Activated naive CD8-positive, alpha-beta T cell treated with anti-CD3 and anti-CD28 coated beads for 36 hours (primary cell): ENCODE results near the gene KLHL17. TPM values are rescaled to one million over a fixed set of nuclear protein-coding genes. Genes with fewer than 3 reads are reported as not detected.
"Not testable (repeated sequence)": the region's sequence is repeated elsewhere in the genome, so short reads cannot be mapped to it uniquely, and the experiment has no call there.

ENCODE experiments used
- DNase-seq: peaks from one replicate; pipeline ENCODE4 v3.0.0; 2021
- H3K27ac Mint-ChIP-seq: one replicate; pipeline ENCODE4 v1.8.0; 2022; ENCODE audit warnings: mild to moderate bottlenecking, moderate library complexity, mixed read lengths
- H3K27me3 Mint-ChIP-seq: one replicate; pipeline ENCODE4 v1.8.0; 2022; ENCODE audit warnings: mild to moderate bottlenecking, mixed read lengths
- H3K36me3 Mint-ChIP-seq: one replicate; pipeline ENCODE4 v1.8.0; 2021; ENCODE audit warnings: mild to moderate bottlenecking, mixed read lengths
- H3K4me1 Mint-ChIP-seq: one replicate; pipeline ENCODE4 v1.8.0; 2021; ENCODE audit warnings: mixed read lengths
- H3K4me3 Mint-ChIP-seq: one replicate; pipeline ENCODE4 v1.8.0; 2022; ENCODE audit warnings: mild to moderate bottlenecking, moderate library complexity, mixed read lengths
- H3K9me3 Mint-ChIP-seq: one replicate; pipeline ENCODE4 v1.8.0; 2022; ENCODE audit warnings: mixed read lengths
- total RNA-seq, 2 experiments: library from RNA; stranded (reverse); gene quantifications; one replicate each; pipeline ENCODE4 v1.2.3, GENCODE V29; 2021

The KLHL17 gene
- total RNA-seq, 2 experiments from 2014 or later, result 19.5 to 22.5 TPM

DNA sequence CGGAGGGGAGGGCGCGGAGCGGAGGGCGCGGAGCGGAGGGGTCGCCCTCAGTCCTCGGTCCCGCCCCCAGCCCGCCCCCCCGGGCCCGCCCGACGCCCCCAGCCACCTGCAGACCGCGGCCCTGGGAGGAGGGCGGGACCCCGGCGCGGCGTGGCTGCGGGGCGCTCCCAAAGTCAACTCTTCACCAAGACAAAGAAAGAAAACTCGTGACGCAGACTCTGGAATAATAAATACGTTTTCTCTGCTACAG, 38.3 kb downstream of the KLHL17 start:
- Mint-ChIP-seq H3K27ac (no peak overlapping the region), H3K9me3 (no peaks in the 10 kb centered on the region), H3K27me3 (peaks cover 56% of the 10 kb centered on the region), H3K36me3 (no peaks in the 10 kb centered on the region), H3K4me3 (no peak overlapping the region), H3K4me1 (peaks cover 5% of the 10 kb centered on the region)
- DNase-seq, result no peak

- no peak overlapping the region for H3K27ac Mint-ChIP-seq
- peaks cover 5% of the 10 kb centered on the region for H3K4me1 Mint-ChIP-seq
- no peak overlapping the region for H3K4me3 Mint-ChIP-seq
- no peaks in the 10 kb centered on the region for H3K9me3 Mint-ChIP-seq
- peaks cover 61% of the 10 kb centered on the region for H3K27me3 Mint-ChIP-seq
- no peak for DNase-seq
- H3K36me3 Mint-ChIP-seq, result no peaks in the 10 kb centered on the region
Observed at GRCh38 chr1:998995-999724, 38.8 kb downstream of the KLHL17 start.

DNA sequence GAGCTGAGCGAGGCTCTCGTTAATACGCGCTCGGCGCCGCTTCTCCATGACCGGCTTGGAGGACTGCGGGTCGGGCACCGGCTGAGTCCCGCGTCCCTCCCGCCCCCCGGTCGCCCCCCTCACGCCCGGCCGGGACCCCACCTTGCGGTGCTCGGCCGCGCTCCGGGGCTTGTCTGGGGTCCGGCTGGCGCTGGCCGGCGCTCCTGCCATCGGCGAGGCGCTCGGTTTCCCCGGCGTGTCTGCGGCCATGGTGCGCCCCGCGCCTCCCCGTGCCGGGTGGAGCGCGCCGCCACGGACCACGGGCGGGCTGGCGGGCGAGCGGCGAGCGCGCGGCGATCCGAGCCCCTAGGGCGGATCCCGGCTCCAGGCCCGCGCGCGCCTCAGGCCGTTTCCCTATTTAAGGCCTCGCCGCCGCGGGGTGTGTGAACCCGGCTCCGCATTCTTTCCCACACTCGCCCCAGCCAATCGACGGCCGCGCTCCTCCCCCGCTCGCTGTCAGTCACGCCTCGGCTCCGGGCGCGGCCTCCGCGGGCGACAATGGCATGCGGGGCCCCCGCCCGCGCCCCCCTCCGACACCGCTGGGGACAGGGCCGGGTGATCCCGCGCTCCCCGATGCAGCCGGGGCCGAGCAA, 39.5 kb downstream of the KLHL17 start, which contains the start of gene HES4:
Gene HES4, minus strand, starts transcription at position 373 of the 632 bp plus-strand sequence. Its CDS starts 124 bp downstream, at position 249.
- Mint-ChIP-seq H3K9me3 (no peaks in the 10 kb centered on the region), H3K4me1 (peaks cover 9% of the 10 kb centered on the region), H3K27ac (no peak within 1 kb of the TSS), H3K4me3 (peak within 1 kb of the TSS; percentile 72), H3K36me3 (no peaks in the 10 kb centered on the region), H3K27me3 (peaks cover 66% of the 10 kb centered on the region)
- peak; percentile 66 for DNase-seq

GRCh38 chr1:1000357-1001056, 40.1 kb downstream of the KLHL17 start:
- no peaks in the 10 kb centered on the region for H3K9me3 Mint-ChIP-seq

DNA sequence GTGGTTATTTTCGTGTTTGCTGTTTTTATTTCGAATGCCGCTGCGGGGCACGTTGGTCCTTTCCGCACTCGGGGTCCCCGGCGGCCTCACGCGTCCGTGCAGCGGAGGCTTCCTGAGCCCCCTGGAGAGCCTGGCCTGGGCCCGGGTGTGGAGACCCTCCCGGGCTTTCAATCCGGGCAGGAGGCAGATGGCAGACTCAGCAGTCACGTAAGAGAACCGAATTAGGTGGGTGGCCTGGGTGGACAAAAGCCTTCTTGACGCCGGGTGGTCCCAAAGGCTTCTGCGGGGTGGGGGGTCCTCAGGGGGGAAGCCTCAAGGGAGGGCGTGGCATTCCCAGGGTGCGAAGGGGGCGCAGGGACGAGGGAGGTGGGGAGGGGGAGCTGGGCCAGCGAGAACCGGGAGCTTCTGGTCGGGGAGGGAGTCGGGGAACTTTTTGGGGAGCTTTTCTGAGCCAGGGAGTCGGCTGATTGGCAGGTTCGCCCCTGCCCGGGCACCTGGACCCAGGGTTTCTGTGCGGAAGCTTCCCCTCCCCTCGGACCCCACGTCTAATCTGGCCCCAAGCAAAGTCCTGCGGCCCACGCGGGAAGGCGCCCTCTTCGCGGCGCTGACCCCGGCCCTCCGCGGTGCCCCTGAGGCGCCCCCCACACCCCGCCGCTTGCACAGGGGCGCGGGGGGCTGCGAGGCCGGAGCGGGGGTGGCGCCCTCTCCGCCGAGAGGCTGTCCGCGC, 40.8 kb downstream of the KLHL17 start:
- no peak overlapping the region for H3K27ac Mint-ChIP-seq
- H3K36me3 Mint-ChIP-seq, result no peaks in the 10 kb centered on the region
- H3K27me3 Mint-ChIP-seq, result peaks cover 67% of the 10 kb centered on the region
- peak overlapping the region; percentile 72 for H3K4me3 Mint-ChIP-seq
- no peak for DNase-seq
- peaks cover 13% of the 10 kb centered on the region for H3K4me1 Mint-ChIP-seq
- H3K9me3 Mint-ChIP-seq, result no peaks in the 10 kb centered on the region

More at GRCh38 chr1:1000357-1001056, 40.1 kb downstream of the KLHL17 start:
- Mint-ChIP-seq H3K4me3 (peak overlapping the region; percentile 72), H3K27ac (no peak overlapping the region), H3K27me3 (peaks cover 67% of the 10 kb centered on the region), H3K4me1 (peaks cover 15% of the 10 kb centered on the region), H3K36me3 (no peaks in the 10 kb centered on the region)
- DNase-seq, result peak; percentile 71

- Mint-ChIP-seq H3K4me3 (no peak overlapping the region), H3K9me3 (no peaks in the 10 kb centered on the region), H3K4me1 (peaks cover 11% of the 10 kb centered on the region), H3K36me3 (no peaks in the 10 kb centered on the region), H3K27ac (no peak overlapping the region), H3K27me3 (peaks cover 65% of the 10 kb centered on the region)
- no peak for DNase-seq
Observed at GRCh38 chr1:1003618-1004419, 43.4 kb downstream of the KLHL17 start.

DNA sequence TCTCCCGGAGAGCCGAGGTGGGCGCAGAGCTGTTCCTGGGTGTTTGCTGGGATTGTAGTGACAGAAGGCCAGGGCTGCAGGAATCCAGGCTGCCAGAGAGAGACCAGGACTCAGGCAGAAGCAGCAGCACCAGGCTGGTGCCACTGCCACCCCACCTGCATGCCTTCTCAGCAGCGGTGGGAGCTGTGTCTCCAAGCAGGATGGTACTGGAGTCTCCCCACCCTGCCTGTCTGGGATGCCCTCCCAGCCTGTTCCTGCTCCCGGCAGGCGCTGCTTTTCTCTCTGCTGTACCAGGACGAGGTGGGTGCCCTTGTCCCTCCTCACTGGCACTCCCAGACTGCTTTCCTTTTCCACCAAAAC, 44.0 kb downstream of the KLHL17 start:
- Mint-ChIP-seq H3K9me3 (no peaks in the 10 kb centered on the region), H3K4me3 (no peak overlapping the region), H3K4me1 (peaks cover 11% of the 10 kb centered on the region), H3K27me3 (peaks cover 68% of the 10 kb centered on the region), H3K36me3 (no peaks in the 10 kb centered on the region), H3K27ac (no peak overlapping the region)
- DNase-seq, result no peak

GRCh38 chr1:1004780-1005697, 44.7 kb downstream of the KLHL17 start:
- no peak for DNase-seq
- H3K27me3 Mint-ChIP-seq, result peaks cover 68% of the 10 kb centered on the region
- H3K4me3 Mint-ChIP-seq, result no peak overlapping the region
- no peaks in the 10 kb centered on the region for H3K9me3 Mint-ChIP-seq
- H3K4me1 Mint-ChIP-seq, result peaks cover 11% of the 10 kb centered on the region
- H3K36me3 Mint-ChIP-seq, result no peaks in the 10 kb centered on the region
- H3K27ac Mint-ChIP-seq, result peak overlapping the region; percentile 50

GRCh38 chr1:1005774-1006304, 45.5 kb downstream of the KLHL17 start:
- H3K4me3 Mint-ChIP-seq, result no peak overlapping the region
- H3K27ac Mint-ChIP-seq, result no peak overlapping the region
- no peaks in the 10 kb centered on the region for H3K36me3 Mint-ChIP-seq

GRCh38 chr1:1006305-1007159, 46.1 kb downstream of the KLHL17 start:
- peaks cover 61% of the 10 kb centered on the region for H3K27me3 Mint-ChIP-seq
- H3K4me3 Mint-ChIP-seq, result no peak overlapping the region
- H3K4me1 Mint-ChIP-seq, result peaks cover 12% of the 10 kb centered on the region
- no peak for DNase-seq
- H3K36me3 Mint-ChIP-seq, result no peaks in the 10 kb centered on the region
- no peak overlapping the region for H3K27ac Mint-ChIP-seq
- no peaks in the 10 kb centered on the region for H3K9me3 Mint-ChIP-seq

More at GRCh38 chr1:1005774-1006304, 45.5 kb downstream of the KLHL17 start:
- Mint-ChIP-seq H3K9me3 (no peaks in the 10 kb centered on the region), H3K27me3 (peaks cover 63% of the 10 kb centered on the region), H3K4me1 (peaks cover 10% of the 10 kb centered on the region)
- DNase-seq, result no peak

DNA sequence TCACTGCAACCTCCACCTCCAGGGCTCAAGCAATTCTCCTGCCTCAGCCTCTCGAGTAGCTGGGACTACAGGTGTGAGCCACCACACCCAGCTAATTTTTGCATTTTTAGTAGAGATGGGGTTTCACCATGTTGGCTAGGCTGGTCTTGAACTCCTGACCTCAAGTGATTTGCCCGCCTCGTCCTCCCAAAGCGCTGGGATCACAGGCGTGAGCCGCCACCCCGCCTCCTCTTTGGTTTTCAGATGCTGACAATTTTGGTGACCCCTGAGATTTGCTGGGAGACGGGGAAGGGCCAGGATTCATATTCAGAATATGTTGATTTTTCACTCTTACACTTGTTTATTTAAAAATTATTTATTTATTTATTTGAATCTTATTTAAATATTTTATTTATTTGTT, 49.7 kb downstream of the KLHL17 start:
- H3K27ac Mint-ChIP-seq, DNase-seq, H3K9me3 Mint-ChIP-seq, H3K4me3 Mint-ChIP-seq, H3K36me3 Mint-ChIP-seq: not testable (repeated sequence)
- peaks cover 29% of the 10 kb centered on the region for H3K27me3 Mint-ChIP-seq
- H3K4me1 Mint-ChIP-seq, result peaks cover 24% of the 10 kb centered on the region

DNA sequence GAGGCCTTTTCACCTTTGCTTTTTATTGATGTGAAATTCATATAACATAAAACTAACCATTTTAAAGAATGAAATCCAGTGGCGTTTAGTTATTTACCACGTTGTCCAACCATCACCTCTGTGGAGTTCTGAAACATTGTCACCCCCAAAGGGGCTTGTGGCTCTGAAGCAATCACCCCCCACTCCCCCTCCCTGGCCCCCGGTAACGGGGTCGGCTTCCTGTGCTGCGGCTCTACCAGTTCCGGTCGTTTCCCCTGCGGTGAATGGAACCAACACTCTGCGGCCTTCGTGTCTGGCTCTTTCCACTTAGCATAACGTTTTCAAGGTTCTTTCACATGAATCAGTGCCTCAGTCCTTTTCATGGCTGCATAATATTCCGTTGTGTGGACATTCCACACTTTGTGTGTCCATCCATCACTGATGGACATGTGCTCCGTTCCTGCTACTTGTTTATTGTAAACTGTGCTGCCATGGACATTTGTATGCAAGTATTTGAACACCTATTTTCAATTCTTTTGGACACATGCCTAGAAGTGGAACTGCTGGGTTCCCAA, 51.1 kb downstream of the KLHL17 start:
- peak overlapping the region; percentile 60 for H3K27ac Mint-ChIP-seq
- H3K4me1 Mint-ChIP-seq, result peaks cover 21% of the 10 kb centered on the region
- H3K9me3 Mint-ChIP-seq, result no peaks in the 10 kb centered on the region
- no peak for DNase-seq
- peaks cover 19% of the 10 kb centered on the region for H3K27me3 Mint-ChIP-seq
- no peak overlapping the region for H3K4me3 Mint-ChIP-seq
- H3K36me3 Mint-ChIP-seq, result no peaks in the 10 kb centered on the region
